SHP77 (cell line): ENCODE results near the gene BAX.

ENCODE experiments used
- DNase-seq, 2 experiments: peaks; one replicate each; lab custom pipeline; 2025; lab: John Stamatoyannopoulos, UW

Gene BAX

DNA sequence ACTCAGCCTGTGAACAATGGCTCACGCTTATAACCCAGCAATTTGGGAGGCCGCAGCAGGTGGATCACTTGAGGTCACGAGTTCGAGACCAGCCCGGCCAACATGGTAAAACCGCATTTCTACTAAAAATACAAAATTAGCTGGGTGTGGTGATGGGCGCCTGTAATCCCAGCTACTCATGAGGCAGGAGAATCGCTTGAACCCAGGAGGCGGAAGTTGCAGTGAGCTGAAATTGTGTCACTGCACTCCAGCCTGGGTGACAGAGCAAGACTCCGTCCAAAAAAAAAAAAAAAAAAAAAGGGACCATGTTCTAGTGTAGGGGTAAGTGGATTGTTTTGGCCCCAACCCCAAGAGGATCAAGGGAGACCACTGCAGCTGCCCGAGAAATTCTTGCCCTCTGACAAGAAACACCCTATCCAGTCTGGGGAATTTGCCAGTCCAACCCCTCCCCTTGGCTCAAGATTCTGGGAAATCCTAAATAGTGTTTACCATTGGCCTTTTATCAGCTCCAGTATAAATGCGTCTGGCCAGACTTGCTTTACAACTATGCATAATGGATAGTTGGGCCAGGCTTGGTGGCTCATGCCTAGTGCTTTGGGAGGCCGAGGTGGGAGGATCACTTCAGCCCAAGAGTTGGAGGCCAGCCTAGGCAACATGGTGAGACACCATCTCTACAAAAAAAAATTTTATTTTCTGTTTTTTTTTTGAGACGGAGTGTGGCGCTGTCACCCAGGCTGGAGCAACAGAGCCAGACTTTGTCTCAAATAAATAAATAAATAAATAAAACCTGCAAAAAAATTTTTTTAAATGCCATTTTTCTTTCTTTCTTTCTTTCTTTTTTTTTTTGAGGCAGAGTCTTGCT is 26.3 kb upstream of the BAX start:
- no peak for DNase-seq

DNA sequence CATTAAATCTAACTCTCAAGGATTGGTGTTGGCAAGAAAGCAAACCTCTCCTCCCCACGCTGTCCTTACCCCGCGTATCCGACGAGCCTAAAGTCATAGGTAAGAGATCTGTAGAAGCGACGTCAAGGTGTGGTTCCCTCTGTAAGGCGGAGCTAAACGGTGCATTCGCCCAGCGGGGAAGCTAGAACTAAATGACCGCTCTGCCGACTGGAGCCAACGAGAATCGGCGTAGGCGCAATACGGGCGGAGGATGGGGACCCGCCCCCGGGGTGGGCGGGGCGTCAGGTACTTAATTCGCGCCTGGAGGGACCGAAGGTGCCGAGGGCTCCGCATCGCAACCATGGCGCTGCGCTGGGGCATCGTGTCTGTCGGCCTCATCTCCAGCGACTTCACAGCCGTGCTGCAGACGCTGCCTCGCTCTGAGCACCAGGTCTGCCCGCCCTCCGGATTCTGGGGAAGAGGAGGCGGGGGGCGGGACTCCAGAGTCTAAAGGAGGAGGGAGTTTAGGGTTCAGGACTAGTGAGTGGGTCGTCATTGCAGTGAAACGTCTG is 21.2 kb upstream of the BAX start, which contains the start of gene DHDH:
DHDH (plus strand) TSS at position 318 of the 551 bp plus-strand sequence; CDS start at position 341, 23 bp downstream.
- DNase-seq: peak; percentile 75 to 88

DNA sequence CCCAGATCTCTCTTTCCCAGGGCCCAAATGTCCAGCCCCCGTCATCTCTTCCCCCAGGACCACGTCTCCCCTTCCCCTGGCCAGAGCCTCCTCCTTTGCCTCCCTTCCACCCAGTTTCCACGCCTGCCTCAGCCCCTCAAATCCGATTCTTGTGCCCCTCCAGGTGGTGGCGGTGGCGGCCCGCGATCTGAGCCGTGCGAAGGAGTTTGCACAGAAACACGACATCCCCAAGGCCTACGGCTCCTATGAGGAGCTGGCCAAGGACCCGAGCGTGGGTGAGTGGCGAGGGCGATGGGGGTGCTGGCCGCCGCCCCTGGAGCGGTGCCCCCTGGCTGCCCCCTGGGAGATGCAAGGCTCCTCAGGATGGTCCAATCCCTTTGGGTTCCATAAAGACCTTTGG is 19.8 kb upstream of the BAX start:
- no peak for DNase-seq

DNA sequence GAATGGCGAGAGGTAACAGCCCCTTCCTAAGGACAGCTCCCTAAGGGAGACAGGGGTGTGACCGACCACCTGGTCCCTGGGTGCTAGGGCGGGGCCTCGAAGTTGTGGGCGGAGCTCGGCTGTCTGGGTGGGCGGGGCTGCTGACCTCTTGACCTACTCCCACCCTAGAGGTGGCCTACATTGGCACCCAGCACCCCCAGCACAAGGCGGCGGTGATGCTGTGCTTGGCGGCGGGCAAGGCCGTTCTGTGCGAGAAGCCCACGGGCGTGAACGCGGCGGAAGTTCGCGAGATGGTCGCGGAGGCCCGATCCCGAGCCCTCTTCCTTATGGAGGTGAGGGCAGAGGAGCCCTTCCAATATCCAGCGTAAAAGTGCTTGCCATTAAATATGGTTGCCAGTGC is 18.8 kb upstream of the BAX start:
- DNase-seq: no peak

DNA sequence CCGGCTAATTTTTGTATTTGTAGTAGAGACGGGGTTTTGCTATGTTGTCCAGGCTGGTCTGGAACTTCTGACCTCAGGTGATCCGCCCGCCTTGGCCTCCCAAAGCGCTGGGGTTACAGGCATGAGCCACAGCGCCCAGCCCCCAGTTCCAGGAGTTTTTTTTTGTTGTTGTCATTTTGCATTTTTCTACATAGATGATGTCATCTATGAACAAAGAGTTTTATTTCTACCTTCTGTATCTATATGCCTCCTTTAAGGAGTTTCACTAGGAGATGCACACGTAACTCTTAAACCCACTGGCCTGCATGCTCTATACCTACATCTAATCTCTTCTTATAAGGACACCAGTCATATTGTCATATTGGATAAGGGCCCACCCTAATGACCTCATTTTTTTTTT is 16.4 kb upstream of the BAX start:
- no peak for DNase-seq

DNA sequence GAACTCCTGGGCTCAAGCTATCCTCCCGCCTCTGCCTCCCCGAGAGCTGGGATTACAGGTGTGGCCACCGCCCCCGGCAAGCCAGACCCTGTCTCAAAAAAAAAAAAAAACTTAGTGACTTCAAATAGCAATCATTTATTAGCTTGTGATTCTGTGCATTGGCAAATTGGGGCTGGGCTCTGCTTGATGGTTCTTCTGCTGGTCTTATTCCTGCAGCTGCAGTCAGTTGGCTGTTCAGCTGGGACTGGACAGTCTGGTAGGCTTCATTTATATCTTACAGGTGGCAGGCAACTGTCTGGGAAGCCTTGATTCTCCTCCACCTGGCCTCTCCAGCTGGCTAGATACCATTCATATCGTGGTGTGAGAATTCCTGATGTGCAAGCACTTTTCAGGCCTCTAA is 13.8 kb upstream of the BAX start:
- no peak for DNase-seq

DNA sequence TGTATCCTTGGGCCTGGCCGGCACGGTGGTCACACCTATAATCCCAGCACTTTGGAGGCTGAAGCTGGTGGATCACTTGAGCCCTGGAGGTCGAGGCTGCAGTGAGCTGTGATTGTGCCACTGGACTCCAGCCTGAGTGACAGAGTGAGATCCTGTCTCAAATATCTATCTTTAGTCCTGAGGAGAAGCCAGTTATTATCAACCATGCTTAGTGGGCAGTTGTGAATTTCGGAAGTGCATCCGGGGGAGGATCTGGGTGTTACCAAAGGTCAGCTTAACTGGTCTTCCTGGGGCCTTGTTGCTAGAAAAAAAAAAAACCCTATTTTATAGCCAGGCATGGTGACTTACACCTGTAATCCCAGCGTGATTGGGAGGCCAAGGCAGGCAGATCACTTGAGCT is 11.6 kb upstream of the BAX start:
- DNase-seq: no peak

DNA sequence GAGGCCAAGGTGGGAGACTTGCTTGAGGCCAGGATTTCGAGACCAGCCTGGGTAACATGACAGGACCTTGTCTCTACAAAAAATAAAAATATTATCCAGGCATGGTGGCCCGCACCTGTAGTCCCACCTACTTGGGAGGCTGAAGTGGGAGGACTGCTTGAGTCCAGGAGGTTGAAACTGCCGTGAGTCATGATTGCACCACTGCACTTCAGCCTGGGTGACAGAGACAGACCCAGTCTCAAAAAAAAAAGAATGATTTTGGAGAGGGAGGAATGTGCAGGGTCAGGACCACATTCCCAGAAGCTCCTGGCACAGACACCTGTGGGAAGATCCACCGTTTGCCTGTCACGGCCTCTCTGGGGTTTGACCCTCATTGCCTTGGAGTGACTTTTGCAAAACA is 9.3 kb upstream of the BAX start:
- DNase-seq: no peak

DNA sequence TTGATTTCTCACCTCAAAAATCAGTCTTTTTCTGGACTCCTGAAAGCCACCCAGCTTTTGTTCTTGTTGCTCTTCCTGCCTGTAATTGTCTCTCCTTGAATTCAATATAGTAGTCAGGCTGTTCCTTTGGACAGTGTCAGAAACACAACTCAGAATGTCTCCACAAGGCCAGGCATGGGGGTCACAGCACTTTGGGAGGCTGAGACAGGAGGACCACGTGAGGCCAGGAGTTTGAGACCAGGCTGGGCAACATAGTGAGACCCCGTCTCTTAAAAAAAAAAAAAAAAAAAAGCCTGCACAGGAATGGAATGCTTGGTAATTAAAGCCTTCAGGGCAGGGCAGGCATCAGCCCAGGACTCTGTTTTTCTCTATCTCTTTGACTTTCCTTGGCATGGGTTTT is 8.9 kb upstream of the BAX start:
- no peak for DNase-seq

DNA sequence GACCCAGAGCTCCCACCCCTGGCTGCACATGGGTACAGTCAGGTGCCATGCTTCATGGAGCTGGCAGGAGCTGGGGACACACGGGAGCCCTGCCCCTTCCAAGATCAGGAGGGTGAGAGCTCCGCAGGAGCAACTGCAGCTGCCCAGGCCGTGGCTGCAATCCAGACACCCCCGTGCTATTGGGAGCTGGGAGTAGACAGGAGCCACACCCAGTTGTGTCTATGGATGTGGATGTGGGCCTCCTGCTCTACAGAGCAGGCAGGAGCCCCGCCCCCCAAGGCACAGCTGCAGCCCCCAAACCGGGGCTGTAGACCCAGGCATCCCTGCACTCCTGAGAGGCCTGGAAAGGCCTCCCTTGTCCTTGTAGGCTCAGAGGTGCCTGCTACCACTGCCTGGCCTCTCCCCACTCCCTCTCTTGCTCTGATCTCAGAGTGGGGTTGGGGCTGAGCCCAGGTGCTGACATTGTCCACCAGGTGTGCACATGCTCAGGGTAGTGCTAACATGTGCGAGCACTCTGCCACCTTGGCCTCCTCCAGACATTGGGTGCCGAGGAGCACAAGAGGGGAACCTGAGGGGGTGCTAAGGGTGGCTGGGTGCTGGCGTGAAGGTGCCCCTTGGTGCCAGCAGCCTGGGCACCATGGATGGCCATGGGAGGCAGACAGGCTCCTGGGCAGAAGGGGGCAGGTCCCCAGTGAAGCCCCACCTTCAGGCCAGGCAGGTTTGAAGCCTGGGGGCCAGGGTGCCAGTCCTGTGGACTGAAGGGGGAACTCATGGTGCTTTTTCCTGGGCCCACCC is 8.0 kb upstream of the BAX start:
- no peak for DNase-seq

DNA sequence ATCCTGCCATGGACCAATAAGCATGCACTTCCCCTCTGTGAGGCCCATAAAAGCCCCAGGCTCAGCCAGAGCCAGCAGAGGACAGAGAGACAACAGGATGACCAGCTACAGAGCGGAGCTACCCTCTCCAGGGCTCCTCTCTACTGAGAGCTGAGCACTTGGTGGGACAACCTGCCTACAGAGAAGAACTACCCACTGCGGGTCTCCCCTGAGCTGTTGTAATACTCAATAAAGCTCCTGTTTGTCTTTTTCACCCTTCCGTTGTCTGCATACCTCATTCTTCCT is 7.5 kb upstream of the BAX start:
- DNase-seq: no peak

DNA sequence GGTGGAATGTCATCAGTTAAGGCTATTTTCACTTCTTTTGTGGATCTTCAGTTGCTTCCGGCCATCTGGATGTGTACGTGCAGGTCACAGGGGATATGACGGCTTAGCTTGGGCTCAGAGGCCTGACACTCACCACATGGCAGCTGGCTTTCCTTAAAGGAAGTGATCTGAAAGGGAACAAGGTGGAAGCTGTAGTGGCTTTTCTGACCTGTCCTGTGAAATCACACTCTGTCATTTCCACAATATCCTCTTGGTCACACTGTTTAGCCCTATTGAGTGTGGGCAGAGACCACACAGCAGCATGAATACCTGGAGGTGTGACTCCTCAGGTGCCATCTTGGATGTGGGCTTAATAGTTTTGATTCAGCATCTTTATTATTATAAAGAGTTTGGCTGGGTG is 4.5 kb upstream of the BAX start:
- DNase-seq: no peak

DNA sequence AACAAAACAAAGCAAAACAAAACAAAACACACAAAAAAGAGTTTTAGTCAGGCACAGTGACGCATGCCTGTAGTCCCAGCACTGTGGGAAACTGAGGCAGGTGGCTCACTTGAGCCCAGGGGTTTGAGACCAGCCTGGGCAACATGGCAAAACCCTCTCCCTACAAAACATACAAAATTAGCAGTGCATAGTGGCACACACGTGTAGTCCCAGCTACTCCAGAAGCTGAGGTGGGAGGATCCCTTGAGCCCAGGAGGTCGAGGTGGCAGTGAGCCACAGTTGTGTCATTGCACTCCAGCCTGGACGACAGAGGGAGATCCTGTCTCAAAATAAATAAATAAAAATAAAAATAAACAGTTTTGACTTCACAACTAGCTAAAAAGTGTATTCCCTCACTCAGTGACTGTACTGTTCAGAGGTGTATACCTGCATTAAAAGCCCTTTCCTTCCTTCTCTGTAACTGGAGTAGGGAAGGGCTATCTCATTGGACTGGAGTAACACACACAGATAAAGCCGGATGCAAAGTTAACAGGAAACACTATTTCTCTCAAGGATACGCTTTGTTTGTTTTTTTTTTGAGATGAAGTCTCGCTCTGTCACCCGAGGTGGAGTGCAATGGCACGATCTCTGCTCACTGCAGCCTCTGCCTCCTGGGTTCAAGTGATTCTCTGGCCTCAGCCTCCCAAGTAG is 3.7 kb upstream of the BAX start:
- no peak for DNase-seq

DNA sequence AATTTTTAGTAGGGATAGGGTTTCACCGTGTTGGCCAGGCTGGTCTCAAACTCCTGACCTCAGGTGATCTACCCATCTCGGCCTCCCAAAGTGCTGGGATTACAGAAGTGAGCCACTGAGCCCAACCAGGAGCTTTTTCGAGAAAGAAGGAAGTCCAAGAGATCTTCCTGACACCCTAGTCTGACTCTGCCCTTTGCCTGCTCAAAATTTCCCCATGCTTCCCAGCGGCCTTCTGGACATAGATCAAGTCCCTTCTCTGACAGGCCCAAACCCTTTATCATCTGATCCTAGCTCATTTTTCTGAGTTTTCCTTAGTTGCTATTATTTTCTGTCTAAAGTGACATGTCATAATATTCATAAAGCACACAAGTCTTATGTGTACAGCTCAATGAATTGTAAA is 1.5 kb upstream of the BAX start:
- no peak for DNase-seq

DNA sequence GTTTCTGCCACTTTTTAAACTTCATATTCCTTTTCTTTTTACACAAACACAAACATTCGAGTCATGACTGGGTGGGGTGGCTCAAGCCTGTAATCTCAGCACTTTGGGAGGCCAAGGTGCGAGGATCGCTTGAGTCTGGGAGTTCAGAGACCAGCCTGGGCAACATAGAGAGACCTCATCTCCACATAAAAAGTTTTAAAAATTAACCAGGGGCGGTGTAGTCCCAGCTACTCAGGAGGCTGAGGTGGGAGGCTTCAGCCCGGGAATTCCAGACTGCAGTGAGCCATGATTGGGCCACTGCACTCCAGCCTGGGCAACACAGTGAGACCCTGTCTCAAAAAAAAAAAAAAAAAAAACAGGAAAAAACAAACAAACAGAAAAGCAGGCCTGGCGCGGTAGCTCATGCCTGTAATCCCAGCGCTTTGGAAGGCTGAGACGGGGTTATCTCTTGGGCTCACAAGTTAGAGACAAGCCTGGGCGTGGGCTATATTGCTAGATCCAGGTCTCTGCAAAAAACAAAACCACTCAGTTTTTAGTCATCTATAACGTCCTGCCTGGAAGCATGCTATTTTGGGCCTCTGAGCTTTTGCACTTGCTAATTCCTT is 583 bp upstream of the BAX start:
- no peak for DNase-seq

DNA sequence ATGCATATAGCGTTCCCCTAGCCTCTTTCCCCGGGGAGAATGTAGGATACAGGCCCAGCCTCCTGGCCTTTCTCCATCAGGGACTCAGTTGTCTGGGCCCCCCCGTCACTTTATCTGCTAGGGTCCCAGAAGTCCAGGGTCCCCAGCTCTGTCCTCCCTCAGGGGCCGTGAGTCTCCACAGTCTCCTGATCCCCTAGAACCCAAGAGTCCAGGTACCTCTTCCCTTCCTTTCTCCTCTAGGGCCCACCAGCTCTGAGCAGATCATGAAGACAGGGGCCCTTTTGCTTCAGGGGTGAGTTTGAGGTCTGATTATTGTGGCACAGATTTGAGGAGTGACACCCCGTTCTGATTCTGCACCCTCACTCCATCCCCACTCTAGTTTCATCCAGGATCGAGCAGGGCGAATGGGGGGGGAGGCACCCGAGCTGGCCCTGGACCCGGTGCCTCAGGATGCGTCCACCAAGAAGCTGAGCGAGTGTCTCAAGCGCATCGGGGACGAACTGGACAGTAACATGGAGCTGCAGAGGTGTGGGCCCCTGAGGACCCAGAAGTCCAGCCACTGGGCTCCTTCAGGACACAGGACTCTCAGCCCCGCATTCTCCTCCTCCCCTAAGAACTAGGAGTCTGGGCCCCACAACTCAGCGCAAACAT is 758 bp downstream of the BAX start:
- no peak for DNase-seq

DNA sequence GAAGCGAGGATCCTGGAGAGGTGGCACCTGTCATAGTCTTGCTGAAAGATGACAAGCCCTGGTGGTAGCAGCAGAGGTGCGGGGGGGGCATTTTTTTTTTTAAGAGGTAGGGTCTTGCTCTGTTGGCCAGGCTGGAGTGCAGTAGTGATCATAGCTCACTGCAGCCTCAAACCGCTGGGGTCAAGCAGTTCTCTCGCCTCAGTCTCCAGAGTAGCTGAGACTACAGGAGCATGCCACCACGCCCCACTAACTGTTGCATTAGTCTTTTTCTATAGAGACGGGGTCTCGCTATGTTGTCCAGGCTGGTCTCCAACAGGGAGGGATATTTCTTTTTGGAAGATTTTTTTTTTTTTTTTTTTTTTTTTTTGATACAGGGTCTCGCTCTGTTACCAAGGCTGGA is 3.3 kb downstream of the BAX start:
- DNase-seq: no peak

DNA sequence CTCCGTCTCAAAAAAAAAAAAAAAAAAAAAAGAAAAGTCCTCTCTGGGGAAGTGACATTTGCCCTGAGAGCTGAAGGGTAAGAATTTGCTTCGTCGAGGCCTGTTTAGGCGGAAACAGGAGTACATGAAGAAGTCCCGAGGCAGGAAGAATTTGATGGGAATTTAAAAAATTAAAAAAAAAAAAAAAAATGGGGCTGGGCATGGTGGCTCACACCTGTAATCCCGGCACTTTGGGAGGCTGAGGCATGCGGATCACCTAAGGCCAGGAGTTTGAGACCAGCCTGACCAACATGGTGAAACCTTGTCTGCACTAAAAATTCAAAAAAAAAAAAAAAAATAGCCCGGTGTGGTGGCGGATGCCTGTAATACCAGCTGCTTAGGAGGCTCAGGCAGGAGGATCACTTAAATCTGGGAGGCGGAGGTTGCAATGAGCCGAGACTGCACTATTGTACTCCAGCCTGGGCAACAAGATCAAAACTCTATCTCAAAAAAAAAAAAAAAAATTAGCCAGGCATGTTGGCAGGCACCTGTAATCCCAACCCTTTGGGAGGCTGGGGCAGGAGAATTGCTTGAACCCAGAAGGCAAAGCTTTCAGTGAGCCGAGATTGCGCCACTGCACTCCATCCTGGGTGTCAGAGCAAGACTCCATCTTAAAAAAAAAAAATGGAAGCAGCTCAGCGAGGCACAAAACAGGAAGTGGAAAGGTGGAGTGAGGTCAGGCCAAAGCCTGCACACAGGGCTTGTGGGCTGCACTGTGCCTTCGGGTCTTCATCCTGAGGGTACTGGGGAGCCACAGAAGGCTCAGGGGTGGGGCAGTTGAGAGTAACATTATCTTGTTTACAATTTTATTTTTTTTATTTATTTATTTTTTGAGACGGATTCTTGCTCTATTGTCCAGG is 4.9 kb downstream of the BAX start:
- DNase-seq: no peak

DNA sequence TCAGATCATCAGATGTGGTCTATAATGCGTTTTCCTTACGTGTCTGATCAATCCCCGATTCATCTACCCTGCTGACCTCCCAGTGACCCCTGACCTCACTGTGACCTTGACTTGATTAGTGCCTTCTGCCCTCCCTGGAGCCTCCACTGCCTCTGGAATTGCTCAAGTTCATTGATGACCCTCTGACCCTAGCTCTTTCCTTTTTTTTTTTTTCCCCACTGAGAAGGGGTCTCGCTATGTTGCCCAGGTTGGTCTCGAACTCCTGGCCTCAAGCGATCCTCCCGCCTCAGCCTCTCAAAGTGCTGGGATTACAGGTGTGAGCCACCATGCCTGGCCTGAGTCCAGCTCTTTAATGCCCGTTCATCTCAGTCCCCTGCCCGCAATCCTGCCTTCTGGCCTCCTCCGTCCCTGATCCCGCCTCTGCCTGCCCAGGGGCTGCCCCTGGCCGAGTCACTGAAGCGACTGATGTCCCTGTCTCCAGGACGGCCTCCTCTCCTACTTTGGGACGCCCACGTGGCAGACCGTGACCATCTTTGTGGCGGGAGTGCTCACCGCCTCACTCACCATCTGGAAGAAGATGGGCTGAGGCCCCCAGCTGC is 6.5 kb downstream of the BAX start:
- peak; percentile 33 to 61 for DNase-seq

DNA sequence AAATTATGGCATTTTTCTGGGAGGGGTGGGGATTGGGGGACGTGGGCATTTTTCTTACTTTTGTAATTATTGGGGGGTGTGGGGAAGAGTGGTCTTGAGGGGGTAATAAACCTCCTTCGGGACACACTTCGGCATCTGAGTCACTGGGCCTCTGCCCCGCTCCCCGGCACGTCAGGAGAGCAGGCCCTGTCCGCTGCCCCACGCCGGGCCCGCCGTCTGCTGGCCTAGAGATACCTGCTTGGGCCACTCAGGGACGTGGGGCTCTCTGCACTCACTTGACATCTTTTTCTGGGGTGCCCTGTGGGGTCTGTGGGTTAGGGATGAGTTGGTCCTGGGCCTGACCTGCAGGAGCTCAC is 7.0 kb downstream of the BAX start:
- no peak for DNase-seq
